ENCODE results near the gene NID1.

NID1 gene

GRCh38 chr1:235952950-235953615, 111.8 kb downstream of the NID1 start:
- no peak for DNase-seq

GRCh38 chr1:235951661-235952060, 113.2 kb downstream of the NID1 start:
- DNase-seq: no peak

- no peak for DNase-seq
Measured at GRCh38 chr1:235950318-235950717, 114.6 kb downstream of the NID1 start.

- no peak for DNase-seq
Measured at GRCh38 chr1:235948774-235949427, 116.0 kb downstream of the NID1 start.

- DNase-seq: no peak
Measured at GRCh38 chr1:235947989-235948388, 116.9 kb downstream of the NID1 start.

GRCh38 chr1:235946571-235946981, 118.3 kb downstream of the NID1 start:
- no peak for DNase-seq

- DNase-seq: no peak
Measured at GRCh38 chr1:235945775-235946570, 118.9 kb downstream of the NID1 start.

- DNase-seq: no peak
Measured at GRCh38 chr1:235943581-235944114, 121.2 kb downstream of the NID1 start.

- no peak for DNase-seq
Measured at GRCh38 chr1:235942979-235943575, 121.8 kb downstream of the NID1 start.

GRCh38 chr1:235942625-235942934, 122.3 kb downstream of the NID1 start:
- DNase-seq: no peak

- no peak for DNase-seq
Measured at GRCh38 chr1:235941876-235942624, 122.8 kb downstream of the NID1 start.

GRCh38 chr1:235940285-235940684, 124.6 kb downstream of the NID1 start:
- DNase-seq: no peak

- no peak for DNase-seq
Measured at GRCh38 chr1:235939480-235939775, 125.5 kb downstream of the NID1 start.

GRCh38 chr1:235938709-235939479, 126.0 kb downstream of the NID1 start:
- no peak for DNase-seq

- DNase-seq: no peak
Measured at GRCh38 chr1:235937123-235937522, 127.8 kb downstream of the NID1 start.

GRCh38 chr1:235935235-235936225, 129.4 kb downstream of the NID1 start:
- DNase-seq: no peak

- DNase-seq: no peak
Measured at GRCh38 chr1:235933766-235934116, 131.1 kb downstream of the NID1 start.

- no peak for DNase-seq
Measured at GRCh38 chr1:235933017-235933765, 131.7 kb downstream of the NID1 start.

GRCh38 chr1:235932090-235932510, 132.8 kb downstream of the NID1 start:
- no peak for DNase-seq

GRCh38 chr1:235931171-235931738, 133.6 kb downstream of the NID1 start:
- no peak for DNase-seq

Measured in SHP77 treated with DMSO at 0.1 percent for 48 hours (cell line).